Glutamatergic neuron (in vitro differentiated cells): ENCODE measurements around the gene ZNF280D. TPM values are rescaled to one million over a fixed set of nuclear protein-coding genes. Genes with fewer than 3 reads are reported as not detected.

Source experiments
- DNase-seq: peaks from one replicate; pipeline ENCODE4 v3.0.0; 2022
- H3K27ac Mint-ChIP-seq: one replicate; pipeline ENCODE4 v1.8.0; 2020; ENCODE audit warnings: mild to moderate bottlenecking, mixed read lengths, inconsistent platforms; ENCODE audit not compliant: unreplicated experiment
- H3K27me3 Mint-ChIP-seq: one replicate; pipeline ENCODE4 v1.8.0; 2020; ENCODE audit warnings: mild to moderate bottlenecking, moderate library complexity, mixed read lengths, inconsistent platforms; ENCODE audit not compliant: unreplicated experiment
- H3K36me3 Mint-ChIP-seq: one replicate; pipeline ENCODE4 v1.8.0; 2020; ENCODE audit warnings: mild to moderate bottlenecking, mixed read lengths, inconsistent platforms; ENCODE audit not compliant: unreplicated experiment
- H3K4me1 Mint-ChIP-seq: one replicate; pipeline ENCODE4 v1.8.0; 2020; ENCODE audit warnings: mild to moderate bottlenecking, low read depth, mixed read lengths, inconsistent platforms; ENCODE audit not compliant: unreplicated experiment
- H3K4me3 Mint-ChIP-seq: one replicate; pipeline ENCODE4 v1.8.0; 2020; ENCODE audit warnings: mild to moderate bottlenecking, mixed read lengths, inconsistent platforms; ENCODE audit not compliant: unreplicated experiment
- H3K9me3 Mint-ChIP-seq: one replicate; pipeline ENCODE4 v1.8.0; 2020; ENCODE audit warnings: mild to moderate bottlenecking, moderate library complexity, mixed read lengths, inconsistent platforms; ENCODE audit not compliant: unreplicated experiment
- total RNA-seq: library from RNA; stranded (reverse); fragmentation: NEBNext Ultra II Directional; extraction: Animal tissue kit (Norgen Biotek cat#: 25700); gene quantifications from one replicate; pipeline ENCODE4 v1.2.1, GENCODE V29; 2021; ENCODE audit not compliant: unreplicated experiment
- TF ChIP-seq, protein P1 (sequence below): fragments of 200-600 bp; sonication (generic); IDR thresholded peaks from one replicate; pipeline ENCODE4 v1.5.0; 2021; ENCODE audit not compliant: partially characterized antibody, unreplicated experiment

The ZNF280D gene
- total RNA-seq, 1 donor from 2014 or later = 35.9 TPM

DNA sequence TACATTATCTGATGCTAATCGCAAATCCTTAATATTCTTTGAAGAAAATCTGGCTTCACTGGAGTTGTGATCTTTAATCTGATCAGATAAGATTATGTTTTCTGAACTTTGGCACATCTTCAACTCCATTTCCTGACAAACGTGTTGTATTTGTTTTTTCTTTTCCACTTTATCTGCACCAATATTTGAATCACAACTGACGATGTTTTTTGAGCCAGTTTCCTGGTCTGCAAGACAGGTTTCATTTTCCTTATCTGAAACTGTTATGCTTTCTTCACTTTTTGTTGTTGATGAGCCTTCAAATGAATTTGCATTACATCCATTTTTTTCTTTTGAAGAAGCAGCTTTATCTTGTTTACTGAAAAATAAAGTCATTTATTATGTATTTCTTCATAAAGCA, 101.5 kb downstream of the ZNF280D start:
- Mint-ChIP-seq H3K4me1 (no peaks in the 10 kb centered on the region), H3K36me3 (no peaks in the 10 kb centered on the region), H3K9me3 (no peaks in the 10 kb centered on the region), H3K27me3 (no peaks in the 10 kb centered on the region), H3K27ac (no peak overlapping the region), H3K4me3 (no peak overlapping the region)
- TF ChIP-seq, protein P1, sequence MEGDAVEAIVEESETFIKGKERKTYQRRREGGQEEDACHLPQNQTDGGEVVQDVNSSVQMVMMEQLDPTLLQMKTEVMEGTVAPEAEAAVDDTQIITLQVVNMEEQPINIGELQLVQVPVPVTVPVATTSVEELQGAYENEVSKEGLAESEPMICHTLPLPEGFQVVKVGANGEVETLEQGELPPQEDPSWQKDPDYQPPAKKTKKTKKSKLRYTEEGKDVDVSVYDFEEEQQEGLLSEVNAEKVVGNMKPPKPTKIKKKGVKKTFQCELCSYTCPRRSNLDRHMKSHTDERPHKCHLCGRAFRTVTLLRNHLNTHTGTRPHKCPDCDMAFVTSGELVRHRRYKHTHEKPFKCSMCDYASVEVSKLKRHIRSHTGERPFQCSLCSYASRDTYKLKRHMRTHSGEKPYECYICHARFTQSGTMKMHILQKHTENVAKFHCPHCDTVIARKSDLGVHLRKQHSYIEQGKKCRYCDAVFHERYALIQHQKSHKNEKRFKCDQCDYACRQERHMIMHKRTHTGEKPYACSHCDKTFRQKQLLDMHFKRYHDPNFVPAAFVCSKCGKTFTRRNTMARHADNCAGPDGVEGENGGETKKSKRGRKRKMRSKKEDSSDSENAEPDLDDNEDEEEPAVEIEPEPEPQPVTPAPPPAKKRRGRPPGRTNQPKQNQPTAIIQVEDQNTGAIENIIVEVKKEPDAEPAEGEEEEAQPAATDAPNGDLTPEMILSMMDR = no peak
- DNase-seq = no peak

DNA sequence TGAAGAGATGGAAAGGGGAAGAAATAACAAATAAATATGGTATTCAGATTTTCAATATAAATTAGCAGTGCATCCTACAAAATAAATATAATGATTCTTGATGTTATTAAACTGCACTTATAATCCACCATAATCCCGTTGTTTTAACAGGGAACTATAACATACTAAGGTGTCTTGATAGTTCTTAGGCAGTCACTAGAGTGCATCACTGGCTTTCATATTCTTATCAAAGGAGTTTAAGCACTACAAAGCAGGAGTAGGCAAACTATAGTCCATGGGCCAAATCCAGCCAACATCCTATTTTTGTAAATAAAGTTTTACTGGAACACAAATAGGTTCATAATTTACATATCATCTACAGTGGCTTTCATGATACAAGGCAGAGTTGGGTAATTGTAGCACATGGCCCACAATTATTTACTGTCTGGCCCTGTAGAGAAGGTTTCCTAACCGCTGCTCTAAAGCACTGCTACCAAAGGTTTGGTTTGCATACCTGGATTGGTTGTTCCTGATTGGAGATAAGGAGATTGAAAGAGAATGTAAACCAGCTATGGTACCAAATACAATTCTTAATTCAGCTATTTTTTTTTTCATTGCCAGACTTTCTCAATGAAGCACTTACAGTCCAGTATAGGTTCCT, 104.3 kb downstream of the ZNF280D start:
- Mint-ChIP-seq H3K27ac (no peak overlapping the region), H3K4me3 (no peak overlapping the region), H3K9me3 (no peaks in the 10 kb centered on the region), H3K4me1 (peaks cover 3% of the 10 kb centered on the region), H3K36me3 (no peaks in the 10 kb centered on the region), H3K27me3 (no peaks in the 10 kb centered on the region)
- TF ChIP-seq, protein P1 = no peak
- no peak for DNase-seq

DNA sequence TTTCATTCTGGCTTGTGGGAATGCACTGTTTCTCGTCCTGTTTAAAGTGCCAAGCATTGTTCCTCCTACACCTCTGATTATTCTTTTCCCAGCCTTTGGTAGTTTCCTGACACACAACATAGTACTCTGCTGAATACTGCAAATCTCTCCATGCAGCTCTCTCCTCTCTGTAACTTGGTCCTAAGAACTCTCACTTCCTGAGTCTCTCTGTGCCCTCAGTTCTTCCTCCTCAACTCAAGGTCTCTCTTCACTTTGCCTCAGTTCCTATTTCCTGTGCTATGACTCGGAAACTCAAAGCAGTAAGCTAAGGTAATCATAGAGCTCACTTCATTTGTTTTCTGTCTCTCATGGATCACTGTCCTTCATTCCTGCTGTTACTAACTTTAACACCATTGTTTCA, 113.4 kb downstream of the ZNF280D start:
- Mint-ChIP-seq H3K9me3 (peaks cover 2% of the 10 kb centered on the region), H3K4me1 (peaks cover 16% of the 10 kb centered on the region), H3K36me3 (peaks cover 4% of the 10 kb centered on the region), H3K4me3 (no peak overlapping the region), H3K27me3 (no peaks in the 10 kb centered on the region), H3K27ac (peak overlapping the region; percentile 5)
- TF ChIP-seq, protein P1 = no peak
- DNase-seq = no peak

DNA sequence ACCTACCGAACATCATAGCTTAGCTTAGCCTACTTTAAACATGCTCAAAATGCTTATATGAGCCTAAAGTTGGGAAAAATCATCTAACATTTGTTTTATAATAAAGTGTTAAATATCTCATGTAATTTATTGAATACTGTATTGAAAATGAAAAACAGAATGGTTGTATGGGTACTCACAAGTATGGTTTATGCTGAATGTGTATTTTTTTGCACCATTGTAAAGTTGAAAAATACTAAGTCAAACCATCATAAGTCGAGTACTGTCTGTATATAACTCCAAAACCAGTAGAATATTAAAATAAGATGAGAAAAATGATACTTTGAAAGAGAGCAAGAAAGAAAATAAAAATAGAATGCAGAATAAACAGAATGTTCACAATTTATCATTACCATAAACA, 115.7 kb downstream of the ZNF280D start:
- TF ChIP-seq, protein P1 = no peak
- H3K9me3 Mint-ChIP-seq = peaks cover 2% of the 10 kb centered on the region
- peaks cover 4% of the 10 kb centered on the region for H3K36me3 Mint-ChIP-seq
- no peak overlapping the region for H3K4me3 Mint-ChIP-seq
- DNase-seq = no peak
- peaks cover 13% of the 10 kb centered on the region for H3K4me1 Mint-ChIP-seq
- no peaks in the 10 kb centered on the region for H3K27me3 Mint-ChIP-seq
- H3K27ac Mint-ChIP-seq = no peak overlapping the region

DNA sequence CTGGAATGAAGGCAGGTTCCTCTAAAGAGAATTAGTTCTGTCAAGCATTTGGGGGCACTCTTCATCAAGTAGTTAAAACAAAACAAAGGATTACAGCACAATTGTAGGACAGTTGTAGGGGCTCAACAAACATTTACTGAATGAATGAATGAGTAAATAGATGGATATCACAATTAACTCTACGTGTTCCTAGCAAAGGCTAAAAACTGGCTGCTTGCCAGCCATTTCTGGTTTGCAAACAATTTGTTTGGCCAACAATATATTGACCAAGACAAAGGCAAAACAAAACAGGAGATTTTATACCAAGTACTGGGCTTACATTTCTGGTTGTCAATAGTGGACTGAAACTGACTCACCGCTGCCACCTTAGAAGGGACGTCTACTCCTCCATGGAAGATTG, 116.8 kb downstream of the ZNF280D start:
- H3K27me3 Mint-ChIP-seq = no peaks in the 10 kb centered on the region
- TF ChIP-seq, protein P1 = no peak
- no peak for DNase-seq
- H3K9me3 Mint-ChIP-seq = peaks cover 2% of the 10 kb centered on the region
- H3K4me3 Mint-ChIP-seq = no peak overlapping the region
- H3K4me1 Mint-ChIP-seq = peaks cover 13% of the 10 kb centered on the region
- peaks cover 4% of the 10 kb centered on the region for H3K36me3 Mint-ChIP-seq
- no peak overlapping the region for H3K27ac Mint-ChIP-seq
